SK-N-SH (cell line): ENCODE data around the gene PRDM11. TPM values are rescaled to one million over a fixed set of nuclear protein-coding genes. Genes with fewer than 3 reads are reported as not detected.

Experiments
- CTCF ChIA-PET: fragments of 300-600, 350-600 bp; formaldehyde crosslinking; extraction: SDS; loops from one replicate; lab custom pipeline; 2021; lab: Yijun Ruan, JAX
- POLR2A ChIA-PET: fragments of 350-600 bp; sonication (Branson Sonifier 250); formaldehyde crosslinking; extraction: SDS; loops from one replicate; lab custom pipeline; 2020; ENCODE audit warnings: antibody characterized with exemption, inconsistent platforms; lab: Yijun Ruan, JAX
- DNase-seq: peaks from one replicate; pipeline ENCODE4 v3.0.0; 2012
- H2AFZ ChIP-seq: fragments of 200-600 bp; sonication (generic); 2 replicates; pipeline ENCODE4 v1.8.1; 2016; ENCODE audit warnings: antibody characterized with exemption, mild to moderate bottlenecking, low read depth
- H3F3A ChIP-seq: fragments of 200-600 bp; sonication (generic); replicated peaks from 2 replicates; pipeline ENCODE3; 2016; ENCODE audit warnings: antibody characterized with exemption, mild to moderate bottlenecking; ENCODE audit not compliant: insufficient read depth
- H3K27ac ChIP-seq, 2 experiments: fragments of 200-500 bp in 1 of 2; fragments of 200-600 bp in 1 of 2; sonication (Bioruptor generic) in 1 of 2; sonication (generic), shearing (Covaris generic) in 1 of 2; 2 replicates each; pipeline versions ENCODE4 v1.5.1 to v1.6.1; 2014 to 2016; ENCODE audit warnings: low read depth in 2 of 2, inconsistent platforms in 1 of 2, low read length in 1 of 2, mild to moderate bottlenecking in 1 of 2, mixed read lengths in 1 of 2
- H3K27me3 ChIP-seq: fragments of 200-600 bp; sonication (generic), shearing (Covaris generic); 2 replicates; pipeline ENCODE4 v1.6.1; 2016; ENCODE audit warnings: mixed run types; ENCODE audit not compliant: insufficient read depth
- H3K36me3 ChIP-seq, 2 experiments: fragments of 200-500 bp in 1 of 2; fragments of 200-600 bp in 1 of 2; sonication (Bioruptor generic) in 1 of 2; sonication (generic) in 1 of 2; replicated peaks in 1 of 2; 2 replicates each; pipeline versions ENCODE3 to v1.5.1; 2014 to 2016; ENCODE audit warnings: low read length in 1 of 2, mild to moderate bottlenecking in 1 of 2; ENCODE audit not compliant: insufficient read depth in 2 of 2, control insufficient read depth in 1 of 2
- H3K4me1 ChIP-seq, 2 experiments: fragments of 200-500 bp in 1 of 2; fragments of 200-600 bp in 1 of 2; sonication (Bioruptor generic) in 1 of 2; sonication (generic), shearing (Covaris generic) in 1 of 2; 2 replicates each; pipeline versions ENCODE4 v1.5.1 to v1.6.1; 2014 to 2016; ENCODE audit warnings: low read depth in 1 of 2, low read length in 1 of 2, mixed run types in 1 of 2; ENCODE audit not compliant: insufficient read depth in 2 of 2, control insufficient read depth in 1 of 2
- H3K4me2 ChIP-seq: fragments of 200-600 bp; sonication (generic), shearing (Covaris generic); 2 replicates; pipeline ENCODE4 v1.6.1; 2017; ENCODE audit warnings: mixed run types
- H3K4me3 ChIP-seq, 2 experiments: fragments of 200-500 bp in 1 of 2; fragments of 200-600 bp in 1 of 2; sonication (Bioruptor generic) in 1 of 2; sonication (generic), shearing (Covaris generic) in 1 of 2; 2 replicates each; pipeline versions ENCODE4 v1.5.1 to v1.8.1; 2014 to 2016; ENCODE audit warnings: low read depth in 2 of 2, inconsistent platforms in 1 of 2, low read length in 1 of 2, mild to moderate bottlenecking in 1 of 2, mixed read lengths in 1 of 2, moderate library complexity in 1 of 2
- H3K79me2 ChIP-seq: fragments of 200-600 bp; sonication (generic); 2 replicates; pipeline ENCODE4 v1.8.1; 2017; ENCODE audit warnings: mild to moderate bottlenecking; ENCODE audit not compliant: insufficient read depth
- H3K9ac ChIP-seq: fragments of 200-600 bp; sonication (generic); 2 replicates; pipeline ENCODE4 v1.6.1; 2017; ENCODE audit warnings: mixed run types
- H3K9me2 ChIP-seq: fragments of 200-600 bp; sonication (generic); 2 replicates; pipeline ENCODE4 v1.6.1; 2017; ENCODE audit warnings: mixed run types
- H3K9me3 ChIP-seq: fragments of 200-600 bp; sonication (generic); 2 replicates; pipeline ENCODE4 v1.6.1; 2017; ENCODE audit warnings: mixed run types, mild to moderate bottlenecking, moderate library complexity
- H4K20me1 ChIP-seq: fragments of 200-600 bp; sonication (generic); 2 replicates; pipeline ENCODE4 v1.6.1; 2017; ENCODE audit warnings: mild to moderate bottlenecking, mixed run types; ENCODE audit not compliant: insufficient read depth
- CTCF ChIP-seq: fragments of 200-600 bp; sonication (generic); IDR thresholded peaks from 2 replicates; pipeline ENCODE4 v1.6.1; 2017; ENCODE audit warnings: antibody characterized with exemption, mild to moderate bottlenecking, moderate library complexity
- EZH2phosphoT487 ChIP-seq: fragments of 200-600 bp; sonication (generic); IDR thresholded peaks from 2 replicates; pipeline ENCODE4 v1.6.1; 2017; ENCODE audit warnings: low read depth, mixed run types, mild to moderate bottlenecking, antibody characterized with exemption, moderate library complexity, borderline replicate concordance
- FOXJ3 ChIP-seq: sonication (generic); formaldehyde crosslinking; IDR thresholded peaks from 2 replicates; pipeline ENCODE4 v1.5.1; 2020; ENCODE audit warnings: mild to moderate bottlenecking, missing genetic modification reagents
- FOXM1 ChIP-seq: IDR thresholded peaks from 2 replicates; pipeline ENCODE4 v1.4.0; 2012; ENCODE audit warnings: low read depth, mild to moderate bottlenecking
- GATA2 ChIP-seq: sonication (generic); formaldehyde crosslinking; IDR thresholded peaks from 2 replicates; pipeline ENCODE4 v1.5.0; 2020; ENCODE audit warnings: mild to moderate bottlenecking, missing genetic modification reagents
- MEF2A ChIP-seq: IDR thresholded peaks from 2 replicates; pipeline ENCODE4 v1.4.0; 2012; ENCODE audit warnings: low read depth, borderline replicate concordance
- PBX3 ChIP-seq: IDR thresholded peaks from 2 replicates; pipeline ENCODE4; 2012
- RAD21 ChIP-seq: IDR thresholded peaks from 2 replicates; pipeline ENCODE4 v1.6.1; 2012; ENCODE audit warnings: mild to moderate bottlenecking, low read length
- RCOR1 ChIP-seq: fragments of 150-350 bp; IDR thresholded peaks from 2 replicates; pipeline ENCODE4 v1.6.1; 2017; ENCODE audit warnings: antibody characterized with exemption, low read length
- RFX5 ChIP-seq: IDR thresholded peaks from 2 replicates; pipeline ENCODE4 v1.6.1; 2012; ENCODE audit warnings: mild to moderate bottlenecking, improper control_type of control experiment, low read length
- SIN3A ChIP-seq: IDR thresholded peaks from 2 replicates; pipeline ENCODE4 v1.6.1; 2012; ENCODE audit warnings: low read depth, mild to moderate bottlenecking, low read length, moderate library complexity, borderline replicate concordance
- TCF12 ChIP-seq: IDR thresholded peaks from 2 replicates; pipeline ENCODE4 v1.4.0; 2012
- USF1 ChIP-seq: IDR thresholded peaks from 2 replicates; pipeline ENCODE4 v1.4.0; 2012; ENCODE audit warnings: low read depth, borderline replicate concordance
- USF2 ChIP-seq: fragments of 150-350 bp; IDR thresholded peaks from 2 replicates; pipeline ENCODE4 v1.6.1; 2017; ENCODE audit warnings: antibody characterized with exemption, low read length, low read depth, borderline replicate concordance
- YY1 ChIP-seq: IDR thresholded peaks from 2 replicates; pipeline ENCODE4 v1.4.0; 2012; ENCODE audit warnings: low read depth, mild to moderate bottlenecking
- ZBTB33 ChIP-seq: IDR thresholded peaks from 2 replicates; pipeline ENCODE4 v1.4.0; 2012; ENCODE audit warnings: low read depth, borderline replicate concordance
- WGBS: methylation state at CpG from one replicate; pipeline ENCODE4 v1.1.6; 2017; ENCODE audit warnings: low lambda C conversion rate; 5-methylcytosine and 5-hydroxymethylcytosine counted together
- polyA plus RNA-seq, 3 experiments: library from polyadenylated mRNA; depleted of rRNA; stranded (reverse); fragments of >200 nt; gene quantifications; 2 replicates each; pipeline ENCODE4 v1.2.3, GENCODE V29; 2012

Gene PRDM11
- polyA plus RNA-seq, 1 of the 3 experiments (the other 2 are of a cell fraction): 4.5 TPM

- H3K9ac ChIP-seq: no peak overlapping the region
- TF ChIP-seq TCF12: no peak
- no peak for TF ChIP-seq ZBTB33
- TF ChIP-seq FOXM1: no peak
- TF ChIP-seq SIN3A: no peak
- TF ChIP-seq CTCF: no peak
- TF ChIP-seq MEF2A: no peak
- TF ChIP-seq, all 33 proteins: peak for 0
- Histone ChIP-seq H3K27ac (no peak overlapping the region), H2AFZ (no peak overlapping the region), H3K4me1 (peaks cover 0 to 2% of the 10 kb centered on the region in 2 experiments; a peak in 1 of 4 replicates), H3F3A (no peaks in the 10 kb centered on the region), H3K36me3 (no peaks in the 10 kb centered on the region), H3K9me3 (no peaks in the 10 kb centered on the region), H3K9me2 (no peaks in the 10 kb centered on the region), H4K20me1 (peaks cover 4% of the 10 kb centered on the region; the same call in 1 of the 2 replicates), H3K4me2 (no peak overlapping the region), H3K79me2 (no peaks in the 10 kb centered on the region), H3K27me3 (no peaks in the 10 kb centered on the region), H3K4me3 (no peak overlapping the region)
- ChIA-PET CTCF (interaction anchor here (1.8 kb wide), 1 partner anchor 11 kb away, joined by 5 read pairs; no protein-coding TSS in a partner anchor), POLR2A (no interaction called here)
- DNase-seq: no peak
- 92% methylated on average over 2 of the region's 2 CpGs for WGBS
Observed at GRCh38 chr11:45170484-45170883, 24.0 kb downstream of the PRDM11 start.

GRCh38 chr11:45171550-45171949 is 25.1 kb downstream of the PRDM11 start:
- peaks cover 0 to 2% of the 10 kb centered on the region in 2 experiments; a peak in 1 of 4 replicates for H3K4me1 ChIP-seq
- no peak overlapping the region for H3K27ac ChIP-seq
- no peak overlapping the region for H3K4me3 ChIP-seq
- POLR2A ChIA-PET: no interaction called here
- H3K79me2 ChIP-seq: no peaks in the 10 kb centered on the region
- no peaks in the 10 kb centered on the region for H3K9me2 ChIP-seq
- no peak for DNase-seq
- no peak overlapping the region for H2AFZ ChIP-seq
- WGBS: 94% methylated on average over 2 of the region's 2 CpGs
- H4K20me1 ChIP-seq: 0 out of 2 replicates have a peak, but pooled peaks cover 4% of the 10 kb centered on the region
- H3K9me3 ChIP-seq: no peaks in the 10 kb centered on the region
- H3K4me2 ChIP-seq: no peak overlapping the region
- H3K36me3 ChIP-seq: no peaks in the 10 kb centered on the region
- H3F3A ChIP-seq: no peaks in the 10 kb centered on the region
- H3K9ac ChIP-seq: no peak overlapping the region
- CTCF ChIA-PET: no interaction called here
- no peaks in the 10 kb centered on the region for H3K27me3 ChIP-seq
- no peak for TF ChIP-seq YY1
- no peak for TF ChIP-seq RCOR1
- no peak for TF ChIP-seq RFX5
- no peak for TF ChIP-seq GATA2 (CRISPR knock-in tag)
- TF ChIP-seq RAD21: no peak
- TF ChIP-seq FOXJ3: no peak
- no peak for TF ChIP-seq USF1
- no peak for TF ChIP-seq ZBTB33
- no peak for TF ChIP-seq PBX3
- no peak for TF ChIP-seq USF2
- no peak for TF ChIP-seq EZH2phosphoT487
- no peak for TF ChIP-seq CTCF
